Stimulated activated CD8-positive, alpha-beta memory T cell treated with anti-CD3 and anti-CD28 coated beads, Interleukin-4, amount 100 ng/mL, for 1 hour (primary cell): ENCODE results near the gene GPATCH2L.

Experiments used
- DNase-seq, 2 donors: peaks; one replicate each; pipeline ENCODE4 v3.0.0-alpha.2; 2020; ENCODE audit warnings: low read depth in 2 of 2, low spot score in 1 of 2

The GPATCH2L gene

GRCh38 chr14:76256545-76256944, 104.8 kb downstream of the GPATCH2L start:
- DNase-seq, result no peak

GRCh38 chr14:76257111-76257803, 105.5 kb downstream of the GPATCH2L start:
- no peak for DNase-seq

GRCh38 chr14:76257842-76258397, 106.2 kb downstream of the GPATCH2L start:
- no peak for DNase-seq

- DNase-seq, result no peak
Measured at GRCh38 chr14:76259029-76259735, 107.5 kb downstream of the GPATCH2L start.

GRCh38 chr14:76260749-76261148, 109.0 kb downstream of the GPATCH2L start:
- DNase-seq, result no peak

GRCh38 chr14:76261371-76261811, 109.7 kb downstream of the GPATCH2L start:
- DNase-seq, result no peak

- DNase-seq, result no peak
Measured at GRCh38 chr14:76262641-76263040, 110.9 kb downstream of the GPATCH2L start.
